DOHH2 (cell line): ENCODE measurements around the gene POM121.
"Not testable (repeated sequence)": the region's sequence is repeated elsewhere in the genome, so short reads cannot be mapped to it uniquely, and the experiment has no call there.

Source experiments
- CTCF ChIP-seq: fragments of 200-600 bp; sonication (generic); IDR thresholded peaks from one replicate; pipeline ENCODE4 v1.5.1; 2014; ENCODE audit warnings: antibody characterized with exemption, mild to moderate bottlenecking, low read depth, low read length; ENCODE audit not compliant: poor library complexity, severe bottlenecking
- EZH2phosphoT487 ChIP-seq: fragments of 200-600 bp; sonication (generic); IDR thresholded peaks from 2 replicates; pipeline ENCODE4 v1.6.1; 2017; ENCODE audit warnings: borderline replicate concordance, mild to moderate bottlenecking, antibody characterized with exemption, low read length, moderate library complexity, mixed read lengths

DNA sequence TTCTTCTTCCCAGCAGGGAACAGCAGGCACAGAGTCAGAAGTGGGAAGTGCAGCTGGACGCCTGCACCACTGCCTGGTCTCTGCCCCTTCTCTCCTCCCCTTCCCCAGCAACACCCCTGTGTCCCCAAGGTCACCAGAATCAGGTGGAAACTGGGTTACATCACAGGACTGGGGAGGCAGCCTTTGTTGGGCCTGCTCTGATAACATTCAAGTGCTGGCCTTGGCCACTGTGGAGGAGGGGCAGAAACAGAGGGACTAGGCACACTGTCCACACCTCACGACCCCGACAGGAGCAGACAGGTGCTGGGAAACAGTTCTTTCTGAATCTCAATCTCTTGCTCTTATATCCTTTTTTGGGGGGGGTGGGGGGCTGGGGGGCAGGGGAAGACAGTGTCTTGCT lies 42.0 kb downstream of the POM121 start:
- TF ChIP-seq CTCF, EZH2phosphoT487: not testable (repeated sequence)
